HG02870 (cell line): ENCODE measurements around the gene ATXN7.

ENCODE experiments used
- ATAC-seq: cut with Tn5 transposase; IDR thresholded peaks from one replicate; pipeline ENCODE4 v1.9.1; 2021; ENCODE audit warnings: mild to moderate bottlenecking, moderate library complexity; ENCODE audit not compliant: unreplicated experiment

Gene ATXN7

GRCh38 chr3:63863150-63864007, at the start of gene ATXN7, which contains the start of gene THOC7:
Gene ATXN7 (plus strand): TSS chr3:63863867. CDS start chr3:63912599, 48,732 bp downstream.
Gene THOC7 (minus strand): TSS chr3:63863805. CDS start chr3:63863790, 15 bp downstream.
- ATAC-seq, result peak; percentile 62

- ATAC-seq, result no peak
Observed at GRCh38 chr3:63814237-63814636, 49.4 kb upstream of the ATXN7 start.

GRCh38 chr3:63817225-63817624, 46.4 kb upstream of the ATXN7 start:
- ATAC-seq, result no peak

- no peak for ATAC-seq
Observed at GRCh38 chr3:63818282-63819150, 45.2 kb upstream of the ATXN7 start.

- ATAC-seq, result no peak
Observed at GRCh38 chr3:63819151-63819398, 44.6 kb upstream of the ATXN7 start, which contains the start of gene C3orf49. Gene C3orf49 (plus strand): TSS chr3:63819299. CDS start chr3:63819472, 173 bp downstream.

GRCh38 chr3:63824309-63824708, 39.4 kb upstream of the ATXN7 start:
- ATAC-seq, result no peak

GRCh38 chr3:63830526-63830925, 33.1 kb upstream of the ATXN7 start:
- no peak for ATAC-seq

GRCh38 chr3:63832395-63832794, 31.3 kb upstream of the ATXN7 start:
- no peak for ATAC-seq

GRCh38 chr3:63841704-63842103, 22.0 kb upstream of the ATXN7 start:
- ATAC-seq, result no peak

GRCh38 chr3:63842127-63842526, 21.5 kb upstream of the ATXN7 start:
- ATAC-seq, result no peak

GRCh38 chr3:63845215-63845614, 18.5 kb upstream of the ATXN7 start:
- ATAC-seq, result no peak

GRCh38 chr3:63847718-63848450, 15.8 kb upstream of the ATXN7 start:
- ATAC-seq, result no peak

- ATAC-seq, result no peak
Observed at GRCh38 chr3:63849175-63849574, 14.5 kb upstream of the ATXN7 start.

- ATAC-seq, result no peak
Observed at GRCh38 chr3:63851287-63851686, 12.4 kb upstream of the ATXN7 start.

- no peak for ATAC-seq
Observed at GRCh38 chr3:63853106-63853505, 10.6 kb upstream of the ATXN7 start.

GRCh38 chr3:63855333-63855940, 8.2 kb upstream of the ATXN7 start:
- no peak for ATAC-seq

GRCh38 chr3:63857311-63857710, 6.4 kb upstream of the ATXN7 start:
- ATAC-seq, result no peak

GRCh38 chr3:63860776-63861175, 2.9 kb upstream of the ATXN7 start:
- ATAC-seq, result no peak

GRCh38 chr3:63861306-63861705, 2.4 kb upstream of the ATXN7 start:
- no peak for ATAC-seq

GRCh38 chr3:63862804-63863149, 890 bp upstream of the ATXN7 start:
- peak; percentile 1 for ATAC-seq
